K562 (cell line): ENCODE measurements around the gene MUC3A. TPM values are rescaled to one million over a fixed set of nuclear protein-coding genes. Genes with fewer than 3 reads are reported as not detected.

Experiments
- ATF6 ChIP-seq: sonication (generic); formaldehyde crosslinking; IDR thresholded peaks from 2 replicates; pipeline ENCODE4 v1.4.0; 2020; ENCODE audit warnings: mild to moderate bottlenecking, missing genetic modification reagents
- ATF7 ChIP-seq: fragments of 450-650 bp; IDR thresholded peaks from 2 replicates; pipeline ENCODE4 v1.7.1; 2014; ENCODE audit warnings: mild to moderate bottlenecking, moderate library complexity
- GTF3C2 ChIP-seq: IDR thresholded peaks from 3 replicates; pipeline ENCODE4 v1.6.1; 2011; ENCODE audit warnings: borderline replicate concordance, mild to moderate bottlenecking, moderate library complexity; ENCODE audit not compliant: insufficient read length; ENCODE audit errors: extremely low read depth
- MCM2 ChIP-seq: fragments of 450-650 bp; IDR thresholded peaks from 2 replicates; pipeline ENCODE4 v1.6.1; 2017; ENCODE audit warnings: low read depth, mild to moderate bottlenecking
- MECOM ChIP-seq: fragments of 250-450 bp; sonication (Bioruptor Pico); IDR thresholded peaks from 2 replicates; pipeline ENCODE4 v1.8.0; 2022; ENCODE audit warnings: inconsistent platforms
- RBM39 ChIP-seq: fragments of 200-400 bp; formaldehyde crosslinking; optimal IDR thresholded peaks from 2 replicates; pipeline ENCODE3; 2018; ENCODE audit warnings: low read depth, low read length
- RFX7 ChIP-seq: fragments of 250-450 bp; sonication (Bioruptor Pico); IDR thresholded peaks from 2 replicates; pipeline ENCODE4 v1.5.1; 2021; ENCODE audit warnings: mild to moderate bottlenecking
- TSC22D4 ChIP-seq: fragments of 450-650 bp; IDR thresholded peaks from 2 replicates; pipeline ENCODE4 v1.6.1; 2016; ENCODE audit warnings: missing genetic modification characterization, missing biosample characterization, control low read depth
- ZNF583 ChIP-seq: fragments of 250-450 bp; sonication (Bioruptor Pico); IDR thresholded peaks from 2 replicates; pipeline ENCODE4 v1.4.0; 2020
- polyA plus RNA-seq, 8 experiments: library from polyadenylated mRNA; depleted of rRNA in 4 of 8; stranded (reverse) in 5 of 8; unstranded in 3 of 8; fragments of >200 nt; fragmentation: Nextera tagmentation in 2 of 8; fragmentation: Illumina TruSeq in 1 of 8; extraction: Ambion mirVana in 2 of 8; extraction: Trizol in 1 of 8; gene quantifications; 2 replicates each; pipeline versions ENCODE4 v1.2.1 to v1.2.3, GENCODE V29; 2011 to 2014; ENCODE audit warnings: inconsistent platforms in 1 of 8, missing spikeins in 1 of 8
- total RNA-seq, 7 experiments: library from RNA; depleted of rRNA in 6 of 7; stranded (reverse); fragments of >200 nt in 6 of 7; fragmentation: Illumina TruSeq in 2 of 7; extraction: Trizol in 2 of 7; gene quantifications; 2 replicates each; pipeline versions ENCODE4 v1.2.1 to v1.2.3, GENCODE V29; 2011 to 2021; ENCODE audit warnings: low replicate concordance in 1 of 7
- TF ChIP-seq, protein P1 (sequence below): fragments of 250-450 bp; sonication (Bioruptor Pico); IDR thresholded peaks from 2 replicates; pipeline ENCODE4 v1.4.0; 2020

The MUC3A gene
- total and polyA plus RNA-seq, 9 of the 15 experiments (the other 6 are each of a cell fraction or from before 2014, with no cell fraction given) = 0.06 to 2.2 (median 0.20) TPM; not detected in 1

- TF ChIP-seq, protein P1, sequence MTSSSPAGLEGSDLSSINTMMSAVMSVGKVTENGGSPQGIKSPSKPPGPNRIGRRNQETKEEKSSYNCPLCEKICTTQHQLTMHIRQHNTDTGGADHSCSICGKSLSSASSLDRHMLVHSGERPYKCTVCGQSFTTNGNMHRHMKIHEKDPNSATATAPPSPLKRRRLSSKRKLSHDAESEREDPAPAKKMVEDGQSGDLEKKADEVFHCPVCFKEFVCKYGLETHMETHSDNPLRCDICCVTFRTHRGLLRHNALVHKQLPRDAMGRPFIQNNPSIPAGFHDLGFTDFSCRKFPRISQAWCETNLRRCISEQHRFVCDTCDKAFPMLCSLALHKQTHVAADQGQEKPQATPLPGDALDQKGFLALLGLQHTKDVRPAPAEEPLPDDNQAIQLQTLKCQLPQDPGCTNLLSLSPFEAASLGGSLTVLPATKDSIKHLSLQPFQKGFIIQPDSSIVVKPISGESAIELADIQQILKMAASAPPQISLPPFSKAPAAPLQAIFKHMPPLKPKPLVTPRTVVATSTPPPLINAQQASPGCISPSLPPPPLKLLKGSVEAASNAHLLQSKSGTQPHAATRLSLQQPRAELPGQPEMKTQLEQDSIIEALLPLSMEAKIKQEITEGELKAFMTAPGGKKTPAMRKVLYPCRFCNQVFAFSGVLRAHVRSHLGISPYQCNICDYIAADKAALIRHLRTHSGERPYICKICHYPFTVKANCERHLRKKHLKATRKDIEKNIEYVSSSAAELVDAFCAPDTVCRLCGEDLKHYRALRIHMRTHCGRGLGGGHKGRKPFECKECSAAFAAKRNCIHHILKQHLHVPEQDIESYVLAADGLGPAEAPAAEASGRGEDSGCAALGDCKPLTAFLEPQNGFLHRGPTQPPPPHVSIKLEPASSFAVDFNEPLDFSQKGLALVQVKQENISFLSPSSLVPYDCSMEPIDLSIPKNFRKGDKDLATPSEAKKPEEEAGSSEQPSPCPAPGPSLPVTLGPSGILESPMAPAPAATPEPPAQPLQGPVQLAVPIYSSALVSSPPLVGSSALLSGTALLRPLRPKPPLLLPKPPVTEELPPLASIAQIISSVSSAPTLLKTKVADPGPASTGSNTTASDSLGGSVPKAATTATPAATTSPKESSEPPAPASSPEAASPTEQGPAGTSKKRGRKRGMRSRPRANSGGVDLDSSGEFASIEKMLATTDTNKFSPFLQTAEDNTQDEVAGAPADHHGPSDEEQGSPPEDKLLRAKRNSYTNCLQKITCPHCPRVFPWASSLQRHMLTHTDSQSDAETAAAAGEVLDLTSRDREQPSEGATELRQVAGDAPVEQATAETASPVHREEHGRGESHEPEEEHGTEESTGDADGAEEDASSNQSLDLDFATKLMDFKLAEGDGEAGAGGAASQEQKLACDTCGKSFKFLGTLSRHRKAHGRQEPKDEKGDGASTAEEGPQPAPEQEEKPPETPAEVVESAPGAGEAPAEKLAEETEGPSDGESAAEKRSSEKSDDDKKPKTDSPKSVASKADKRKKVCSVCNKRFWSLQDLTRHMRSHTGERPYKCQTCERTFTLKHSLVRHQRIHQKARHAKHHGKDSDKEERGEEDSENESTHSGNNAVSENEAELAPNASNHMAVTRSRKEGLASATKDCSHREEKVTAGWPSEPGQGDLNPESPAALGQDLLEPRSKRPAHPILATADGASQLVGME (CRISPR knock-in tag) = no peak
- TF ChIP-seq GTF3C2 (no peak), MECOM (CRISPR knock-in tag) (no peak), ATF7 (no peak), MCM2 (no peak), ATF6 (CRISPR knock-in tag) (no peak), ZNF583 (CRISPR knock-in tag) (no peak), RFX7 (CRISPR knock-in tag) (no peak), TSC22D4 (tag) (no peak), RBM39 (no peak)
Measured at GRCh38 chr7:100900978-100901377, 48.4 kb upstream of the MUC3A start (continued).
